NCI-H187 treated with DMSO at 0.1 percent for 48 hours (cell line): ENCODE measurements around the gene ACADS.
A peak's percentile ranks its signal among the peaks of the same experiment; 100 is the strongest.

Experiments
- DNase-seq: peaks from one replicate; lab custom pipeline; 2025; lab: John Stamatoyannopoulos, UW

The ACADS gene

DNA sequence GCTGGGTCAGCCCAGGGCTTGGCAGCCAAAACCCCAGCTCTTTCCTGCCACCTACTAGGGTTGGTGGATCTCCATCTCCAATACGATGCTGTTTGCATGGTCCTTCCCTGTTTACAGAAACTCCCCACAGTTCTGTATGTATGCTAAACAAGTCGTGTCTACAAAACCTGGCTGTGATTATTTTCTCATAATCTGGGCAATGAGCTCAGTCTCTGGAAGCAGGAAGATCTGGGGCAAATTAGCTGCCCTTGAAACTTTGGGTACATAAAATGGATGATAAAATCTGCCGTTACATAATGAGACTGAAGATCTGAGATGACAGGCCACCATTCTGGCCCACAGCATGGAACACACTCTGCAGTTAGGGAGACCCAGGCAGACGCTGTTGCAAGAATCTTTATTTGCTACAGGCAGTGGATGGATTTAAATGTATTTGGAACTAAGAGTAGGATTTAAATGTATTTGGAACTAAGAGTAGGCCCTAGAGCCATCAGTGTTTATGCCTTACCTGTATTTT is 31.7 kb downstream of the ACADS start:
- DNase-seq: no peak

DNA sequence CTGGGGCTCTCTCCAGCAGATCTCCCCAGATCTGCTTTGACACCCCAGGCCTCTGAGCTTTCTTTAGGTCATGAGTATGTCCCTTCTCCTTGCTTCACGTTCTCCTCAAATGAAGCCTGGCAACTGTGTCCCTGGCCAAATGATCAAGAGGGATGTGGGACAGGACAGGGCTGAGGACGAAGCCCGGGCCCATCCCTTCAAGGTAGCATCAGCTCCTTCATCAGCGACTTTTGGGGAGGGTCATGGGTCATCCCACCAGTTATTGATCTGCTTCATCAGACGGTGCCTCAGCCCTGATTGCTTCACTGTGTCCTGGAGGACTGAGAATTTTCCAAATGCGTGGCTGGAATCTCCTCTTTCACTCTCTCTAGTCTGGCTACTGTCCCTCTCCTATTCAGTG is 32.3 kb downstream of the ACADS start:
- no peak for DNase-seq

DNA sequence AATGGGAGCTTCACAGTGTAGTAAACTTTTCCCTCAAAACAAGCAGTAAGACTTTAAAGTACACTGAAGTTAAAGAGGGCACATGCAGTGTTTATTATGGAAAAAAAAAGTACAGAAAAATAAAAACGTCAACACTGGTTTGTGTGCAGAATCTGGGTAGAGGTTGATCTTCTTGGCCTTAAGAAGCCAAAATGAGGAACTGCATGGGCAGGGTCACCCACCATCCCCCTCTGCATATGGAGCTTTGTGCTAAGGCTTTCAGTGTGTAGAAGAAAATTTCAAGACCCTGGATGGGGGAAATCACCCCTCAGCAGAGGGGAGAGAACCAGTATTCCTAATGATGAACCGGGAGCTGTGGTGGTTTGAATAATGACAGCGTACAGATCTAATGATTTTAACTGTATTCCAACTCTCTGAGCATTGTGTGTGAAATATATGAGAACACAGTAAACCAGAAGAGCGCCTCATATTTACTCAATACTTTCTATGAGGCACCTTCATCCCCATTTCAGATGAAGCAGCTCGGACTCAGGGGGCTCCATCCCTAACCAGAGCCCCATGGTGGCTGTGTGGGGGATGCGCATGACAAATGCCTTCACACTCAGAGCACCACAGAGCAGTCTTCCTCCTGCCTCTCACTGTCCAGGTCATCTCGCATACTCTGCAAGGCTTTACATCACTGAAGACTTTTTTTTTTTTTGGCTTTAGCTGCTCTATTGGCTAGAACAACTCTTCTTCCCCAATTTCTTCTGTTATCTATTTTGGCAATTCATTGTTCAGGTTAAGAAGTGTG is 33.4 kb downstream of the ACADS start:
- DNase-seq: no peak

- peak; percentile 98 for DNase-seq
These were observed 34.1 kb downstream of the ACADS start for GRCh38 chr12:120759591-120760348.

- DNase-seq: no peak
These were observed 35.0 kb downstream of the ACADS start for GRCh38 chr12:120760349-120761254.

DNA sequence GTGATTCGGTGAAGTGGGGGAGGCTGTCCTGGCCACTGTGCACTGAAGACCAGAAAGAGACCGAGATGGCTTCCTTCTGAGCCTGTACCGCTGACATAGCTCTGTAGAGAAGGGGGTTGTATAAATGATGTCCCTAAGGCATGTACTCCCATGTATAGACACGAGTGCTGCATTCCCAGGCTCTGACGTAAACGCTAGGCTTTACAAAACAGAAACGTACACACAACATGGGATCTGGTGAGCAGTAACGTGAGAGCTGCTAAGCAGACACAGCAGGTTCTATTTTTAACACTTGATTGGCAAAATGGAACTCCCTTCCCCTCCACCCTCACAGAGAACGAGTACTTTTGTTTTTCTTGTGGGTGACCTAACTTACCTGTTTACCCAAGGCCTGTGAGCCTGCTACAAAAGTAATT is 35.9 kb downstream of the ACADS start:
- peak; percentile 39 for DNase-seq

- no peak for DNase-seq
These were observed 36.5 kb downstream of the ACADS start for GRCh38 chr12:120762086-120762485.

DNA sequence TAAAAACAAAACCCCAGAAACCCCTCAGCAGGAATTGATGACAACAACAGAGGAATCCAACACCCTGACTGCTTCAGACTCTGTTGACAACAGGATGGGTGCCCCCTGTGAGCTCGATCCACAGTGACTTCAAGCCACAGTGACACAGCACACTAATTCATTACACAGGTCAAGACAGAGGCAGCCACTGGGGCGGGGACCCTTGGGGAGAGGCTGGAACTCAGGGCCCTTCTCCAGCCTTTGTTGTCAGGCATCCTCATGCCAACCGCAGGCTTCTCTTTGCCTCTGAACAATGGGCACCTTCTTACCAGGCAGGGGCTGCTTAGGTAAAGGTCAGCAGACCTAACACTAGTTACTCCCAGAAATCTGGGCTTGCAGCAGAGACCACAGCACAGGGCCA is 37.6 kb downstream of the ACADS start:
- DNase-seq: no peak

DNA sequence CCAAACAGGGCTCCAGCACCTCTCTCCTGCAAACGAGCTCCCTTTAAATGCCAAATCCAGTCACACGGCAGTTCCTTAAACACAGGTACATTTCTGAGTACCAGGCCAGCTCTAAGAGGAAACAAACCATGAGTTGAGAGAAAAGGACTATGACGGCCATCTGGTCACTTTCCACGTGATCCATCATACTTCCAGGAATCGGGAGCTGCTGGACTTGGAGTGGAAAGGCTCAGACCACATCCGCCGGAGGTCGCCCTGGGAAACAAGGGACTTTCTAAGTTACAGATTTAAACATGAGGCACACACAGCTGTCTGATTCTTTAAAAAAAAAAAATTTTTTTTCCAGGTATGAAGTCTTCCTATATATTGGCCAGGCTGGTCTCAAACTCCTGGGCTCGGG is 39.2 kb downstream of the ACADS start:
- no peak for DNase-seq

GRCh38 chr12:120766566-120766965 is 40.9 kb downstream of the ACADS start:
- DNase-seq: no peak

DNA sequence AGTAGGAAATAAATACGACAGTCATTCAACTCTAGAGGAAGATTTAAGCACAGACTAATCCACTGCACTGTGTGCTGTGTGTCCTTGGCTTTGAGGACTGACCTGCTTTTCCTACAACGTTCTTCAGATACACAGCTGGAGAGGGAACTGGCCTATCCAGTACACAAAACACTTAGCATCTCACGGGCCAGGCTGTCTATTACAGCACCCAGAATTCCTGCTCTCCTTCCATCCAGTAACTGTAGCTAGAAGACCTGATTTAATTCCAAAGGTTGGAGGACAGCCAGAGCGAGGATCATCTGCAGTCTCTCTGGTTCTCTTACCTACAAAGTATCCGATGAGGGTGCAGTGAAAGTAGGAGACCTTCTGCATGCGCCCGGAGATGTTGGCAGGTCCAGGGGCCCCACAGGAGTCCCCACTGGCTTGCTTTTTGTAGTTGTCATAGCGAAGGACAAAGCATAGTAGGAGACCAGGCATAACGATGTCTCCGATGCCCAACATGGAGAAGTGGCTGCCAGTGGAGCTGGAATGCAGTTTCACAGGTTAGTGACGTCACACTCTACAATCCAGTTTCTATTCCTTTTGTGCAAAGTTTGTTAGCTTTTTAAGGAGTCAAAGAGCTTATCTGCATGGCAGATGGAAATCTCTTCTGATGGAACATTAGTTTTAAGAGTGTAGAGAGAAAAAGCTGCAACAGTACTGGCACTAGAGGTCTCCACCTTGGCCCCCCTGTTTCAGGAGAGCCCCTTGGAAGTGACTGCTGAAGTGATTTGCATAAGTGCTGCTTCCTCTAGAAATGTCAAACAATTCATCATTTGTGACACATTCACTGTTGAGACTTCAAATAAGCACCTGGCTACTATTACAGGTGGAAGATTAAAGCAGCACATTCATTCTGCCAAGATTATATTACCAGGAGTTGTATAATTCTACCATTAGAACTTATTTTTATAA is 41.7 kb downstream of the ACADS start:
- no peak for DNase-seq

- DNase-seq: no peak
These were observed 45.5 kb downstream of the ACADS start for GRCh38 chr12:120771097-120771496.

DNA sequence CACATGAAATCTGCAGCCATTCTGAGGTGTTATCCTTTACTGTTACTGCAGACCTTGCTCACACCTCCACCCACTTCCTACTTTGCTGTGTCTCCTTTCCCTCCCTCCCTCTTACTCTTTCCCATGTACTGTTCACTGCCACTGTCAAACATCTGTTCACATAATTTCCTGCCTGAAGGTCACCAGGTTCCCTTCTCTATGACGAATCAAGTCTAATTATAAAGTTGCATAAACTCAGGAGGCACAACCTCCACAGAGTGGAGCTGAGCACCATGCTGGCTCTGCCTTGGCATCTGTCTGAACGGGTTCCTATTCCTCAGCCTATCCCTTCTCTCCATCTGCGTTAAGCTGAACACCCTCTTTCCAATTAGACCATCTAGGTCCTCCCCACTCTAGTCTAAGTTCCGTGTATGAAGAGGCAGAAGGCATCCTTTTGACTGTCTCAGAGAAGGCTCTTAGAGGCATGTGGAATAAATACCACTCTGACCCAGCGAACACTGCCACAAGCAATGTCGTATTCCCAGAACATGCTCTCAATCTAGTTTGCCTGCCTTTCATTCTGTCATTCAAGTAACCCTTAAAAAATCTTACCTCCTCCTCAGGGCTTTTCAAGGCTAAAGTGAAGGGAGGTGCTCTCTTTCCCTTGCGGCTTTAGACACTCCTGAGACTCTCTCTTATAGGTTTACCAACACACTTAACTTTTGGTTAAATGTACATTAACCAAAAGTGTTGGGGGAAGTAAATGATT is 48.7 kb downstream of the ACADS start:
- DNase-seq: no peak

DNA sequence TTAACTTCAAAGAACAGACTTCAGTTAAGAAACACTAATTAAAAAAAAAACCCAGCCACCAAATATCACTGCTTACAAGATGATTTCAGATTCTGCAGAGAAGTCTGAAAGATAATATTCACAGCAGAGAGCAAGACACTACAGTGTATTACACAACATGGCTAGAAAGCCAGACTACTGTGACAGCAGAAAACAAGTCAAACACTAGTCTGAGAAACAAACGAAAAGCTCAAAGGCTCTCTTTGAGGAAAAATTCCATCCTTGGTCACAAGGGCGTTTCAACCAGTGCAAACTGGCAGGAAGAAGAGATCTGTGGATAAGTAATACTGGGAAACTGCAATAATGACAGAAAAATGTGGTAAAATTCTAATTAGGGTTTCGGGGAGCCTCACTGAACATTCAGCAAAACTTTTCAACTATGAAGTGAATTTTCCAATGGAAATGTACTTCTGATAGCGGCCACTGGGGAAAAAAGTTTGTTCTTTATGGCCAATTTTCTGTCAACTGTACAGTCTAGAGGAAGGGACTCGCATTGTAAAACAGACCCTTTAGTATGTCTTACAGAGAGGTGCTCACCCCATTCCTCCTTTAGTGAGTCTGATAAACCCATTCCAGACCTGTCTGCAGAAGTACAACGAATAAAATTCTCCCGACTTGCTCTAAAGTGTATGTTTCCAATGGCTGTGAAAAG is 50.4 kb downstream of the ACADS start:
- DNase-seq: no peak

DNA sequence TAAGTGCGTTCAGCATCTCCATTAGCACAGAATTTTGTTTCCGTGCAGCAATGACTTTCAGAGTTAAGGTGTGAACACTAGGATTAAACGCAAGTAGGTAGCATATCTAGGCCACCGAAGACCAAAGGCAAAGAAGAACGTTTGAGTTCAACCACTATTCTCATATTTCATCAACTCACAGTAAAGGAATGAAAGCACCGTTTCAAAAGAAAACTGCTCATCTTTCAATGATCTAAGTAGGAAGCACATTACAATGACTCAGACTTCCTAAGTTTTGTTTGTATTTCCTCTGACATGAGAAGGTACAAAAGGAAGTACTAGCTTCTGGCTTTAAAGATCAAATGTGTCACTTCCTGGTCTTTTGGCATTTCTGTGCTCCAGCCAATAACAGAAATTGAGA is 57.6 kb downstream of the ACADS start:
- DNase-seq: no peak

GRCh38 chr12:120784804-120785203 is 59.2 kb downstream of the ACADS start:
- DNase-seq: no peak

DNA sequence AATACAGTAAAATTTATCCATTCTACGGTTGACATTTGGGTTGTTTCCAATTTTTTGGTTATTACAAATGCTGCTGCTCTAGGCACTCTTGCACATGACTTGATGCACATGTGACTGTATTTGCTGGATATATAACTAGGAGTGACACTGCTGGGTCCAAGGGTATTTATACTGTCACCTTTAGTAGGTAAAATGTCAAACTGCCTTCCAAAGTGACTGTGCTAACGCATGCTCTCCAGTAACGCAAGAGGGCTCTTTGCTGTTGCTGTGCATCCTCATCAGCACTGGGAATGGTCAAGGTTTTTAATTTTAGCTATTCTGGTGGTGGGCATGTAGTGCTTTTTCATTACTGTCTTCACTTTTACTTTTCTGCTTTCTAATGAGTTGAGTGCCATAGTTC is 62.3 kb downstream of the ACADS start:
- DNase-seq: no peak
